BE2C (cell line): ENCODE results near the gene NOTCH1.

Experiments
- DNase-seq: peaks from one replicate; pipeline ENCODE4 v3.0.0-alpha.2; 2020
- H3K27me3 ChIP-seq: fragments of 250-450 bp; sonication (Bioruptor Pico); 2 replicates; pipeline ENCODE4 v1.5.1; 2020; ENCODE audit warnings: mild to moderate bottlenecking
- H3K36me3 ChIP-seq: fragments of 250-450 bp; sonication (Bioruptor Pico); 2 replicates; pipeline ENCODE4 v1.5.1; 2020; ENCODE audit warnings: mild to moderate bottlenecking
- H3K4me1 ChIP-seq: fragments of 250-450 bp; sonication (Bioruptor Pico); 2 replicates; pipeline ENCODE4 v1.5.1; 2020
- H3K4me3 ChIP-seq: 2 replicates; pipeline ENCODE4 v1.5.1; 2011; ENCODE audit warnings: low read depth, low read length
- H3K9me3 ChIP-seq: fragments of 250-450 bp; sonication (Bioruptor Pico); 2 replicates; pipeline ENCODE4 v1.5.1; 2020
- CTCF ChIP-seq: IDR thresholded peaks from 2 replicates; pipeline ENCODE4 v1.5.1; 2012; ENCODE audit warnings: mild to moderate bottlenecking, low read depth, low read length

The NOTCH1 gene

GRCh38 chr9:136517950-136518349 is 27.9 kb downstream of the NOTCH1 start:
- TF ChIP-seq CTCF, result no peak
- Histone ChIP-seq H3K4me1 (no peaks in the 10 kb centered on the region; the same call in 1 of the 2 replicates), H3K4me3 (no peak overlapping the region), H3K36me3 (no peaks in the 10 kb centered on the region), H3K9me3 (no peaks in the 10 kb centered on the region), H3K27me3 (no peaks in the 10 kb centered on the region)
- DNase-seq, result no peak

- Histone ChIP-seq H3K4me3 (no peak overlapping the region), H3K4me1 (no peaks in the 10 kb centered on the region; the same call in 1 of the 2 replicates), H3K9me3 (no peaks in the 10 kb centered on the region), H3K27me3 (no peaks in the 10 kb centered on the region), H3K36me3 (no peaks in the 10 kb centered on the region)
- no peak for TF ChIP-seq CTCF
- DNase-seq, result no peak
These were observed 28.7 kb downstream of the NOTCH1 start for GRCh38 chr9:136517012-136517743.

- peaks cover 5% of the 10 kb centered on the region for H3K4me1 ChIP-seq
- no peak for DNase-seq
- no peaks in the 10 kb centered on the region for H3K27me3 ChIP-seq
- no peaks in the 10 kb centered on the region for H3K36me3 ChIP-seq
- H3K4me3 ChIP-seq, result no peak overlapping the region
- TF ChIP-seq CTCF, result no peak
- H3K9me3 ChIP-seq, result no peaks in the 10 kb centered on the region
These were observed 29.6 kb downstream of the NOTCH1 start for GRCh38 chr9:136516191-136516654.

GRCh38 chr9:136515276-136515675 is 30.6 kb downstream of the NOTCH1 start:
- Histone ChIP-seq H3K36me3 (no peaks in the 10 kb centered on the region), H3K4me1 (peaks cover 5% of the 10 kb centered on the region)
- no peak for DNase-seq

GRCh38 chr9:136514022-136514714 is 31.7 kb downstream of the NOTCH1 start:
- Histone ChIP-seq H3K4me1 (peaks cover 5% of the 10 kb centered on the region), H3K9me3 (no peaks in the 10 kb centered on the region), H3K36me3 (no peaks in the 10 kb centered on the region), H3K4me3 (no peak overlapping the region), H3K27me3 (no peaks in the 10 kb centered on the region)
- TF ChIP-seq CTCF, result no peak
- no peak for DNase-seq

More at GRCh38 chr9:136515276-136515675, 30.6 kb downstream of the NOTCH1 start:
- Histone ChIP-seq H3K4me3 (no peak overlapping the region), H3K27me3 (no peaks in the 10 kb centered on the region), H3K9me3 (no peaks in the 10 kb centered on the region)
- TF ChIP-seq CTCF, result no peak

GRCh38 chr9:136513191-136513590 is 32.7 kb downstream of the NOTCH1 start:
- no peak for DNase-seq
- Histone ChIP-seq H3K27me3 (no peaks in the 10 kb centered on the region), H3K4me3 (no peak overlapping the region), H3K9me3 (no peaks in the 10 kb centered on the region), H3K4me1 (peaks cover 5% of the 10 kb centered on the region), H3K36me3 (no peaks in the 10 kb centered on the region)
- no peak for TF ChIP-seq CTCF
